WTC11 (cell line): ENCODE measurements around the gene LAGE3. TPM values are rescaled to one million over a fixed set of nuclear protein-coding genes. Genes with fewer than 3 reads are reported as not detected.

ENCODE experiments used
- ATAC-seq: fragments of 200-7000 bp; cut with Tn5 transposase; 2 replicates; pipeline ENCODE4 v1.10.0; 2021; ENCODE audit warnings: mild to moderate bottlenecking, moderate library complexity
- CTCF ChIA-PET: fragments of 300-600 bp; sonication (Branson Sonifier 250); formaldehyde crosslinking; loops from one replicate; lab custom pipeline; 2021; ENCODE audit warnings: antibody characterized with exemption; lab: Charles Lee
- POLR2A ChIA-PET: fragments of 350-600 bp; sonication (Branson Sonifier 250); formaldehyde crosslinking; loops from one replicate; lab custom pipeline; 2021; ENCODE audit warnings: antibody characterized with exemption; lab: Charles Lee
- DNase-seq: peaks from one replicate; pipeline ENCODE4 v3.0.0; 2021; ENCODE audit warnings: low spot score
- H3K27ac Mint-ChIP-seq: 2 replicates; pipeline ENCODE4 v1.8.0; 2021; ENCODE audit warnings: mixed read lengths
- H3K27me3 Mint-ChIP-seq: 2 replicates; pipeline ENCODE4 v1.8.0; 2021; ENCODE audit warnings: low read depth, mild to moderate bottlenecking, moderate library complexity, mixed read lengths
- H3K36me3 Mint-ChIP-seq: 2 replicates; pipeline ENCODE4 v1.8.0; 2021; ENCODE audit warnings: mixed read lengths
- H3K4me1 Mint-ChIP-seq: 2 replicates; pipeline ENCODE4 v1.8.0; 2022; ENCODE audit warnings: mixed read lengths
- H3K4me3 Mint-ChIP-seq: 2 replicates; pipeline ENCODE4 v1.8.0; 2021; ENCODE audit warnings: mild to moderate bottlenecking, moderate library complexity, mixed read lengths
- H3K9me3 Mint-ChIP-seq: 2 replicates; pipeline ENCODE4 v1.8.0; 2021; ENCODE audit warnings: mixed read lengths
- ATF1 ChIP-seq: sonication (generic); formaldehyde crosslinking; IDR thresholded peaks from 2 replicates; pipeline ENCODE4 v1.8.1; 2023; ENCODE audit warnings: mild to moderate bottlenecking, moderate library complexity, missing genetic modification reagents
- CREM ChIP-seq: sonication (generic); formaldehyde crosslinking; IDR thresholded peaks from 2 replicates; pipeline ENCODE4 v1.8.1; 2022; ENCODE audit warnings: mild to moderate bottlenecking, missing genetic modification reagents, moderate library complexity
- EMX1 ChIP-seq: fragments of 250-450 bp; sonication (Bioruptor Pico); IDR thresholded peaks from 2 replicates; pipeline ENCODE4 v1.8.0; 2021; ENCODE audit warnings: mild to moderate bottlenecking
- FOXK1 ChIP-seq: sonication (generic); formaldehyde crosslinking; IDR thresholded peaks from 2 replicates; pipeline ENCODE4 v1.8.0; 2022; ENCODE audit warnings: mild to moderate bottlenecking, moderate library complexity, missing genetic modification reagents
- HMGA2 ChIP-seq: fragments of 250-450 bp; sonication (Bioruptor Pico); IDR thresholded peaks from 2 replicates; pipeline ENCODE4 v1.4.0; 2021; ENCODE audit warnings: mild to moderate bottlenecking, moderate library complexity
- JAZF1 ChIP-seq: fragments of 250-450 bp; sonication (Bioruptor Pico); IDR thresholded peaks from 2 replicates; pipeline ENCODE4 v1.9.0; 2021; ENCODE audit warnings: moderate library complexity, mild to moderate bottlenecking, inconsistent platforms
- MYBL2 ChIP-seq: sonication (generic); formaldehyde crosslinking; IDR thresholded peaks from 2 replicates; pipeline ENCODE4 v1.8.1; 2023; ENCODE audit warnings: mild to moderate bottlenecking, moderate library complexity, missing genetic modification reagents
- NFE2L1 ChIP-seq: sonication (generic); formaldehyde crosslinking; IDR thresholded peaks from 2 replicates; pipeline ENCODE4 v1.8.1; 2023; ENCODE audit warnings: missing genetic modification reagents
- PRRX2 ChIP-seq: fragments of 250-450 bp; sonication (Bioruptor Pico); IDR thresholded peaks from 2 replicates; pipeline ENCODE4 v1.8.0; 2021; ENCODE audit warnings: mild to moderate bottlenecking
- SMAD3 ChIP-seq: sonication (generic); formaldehyde crosslinking; IDR thresholded peaks from 2 replicates; pipeline ENCODE4 v1.8.0; 2022; ENCODE audit warnings: missing genetic modification reagents, mild to moderate bottlenecking, borderline replicate concordance
- SP1 ChIP-seq: sonication (generic); formaldehyde crosslinking; conservative IDR thresholded peaks from 2 replicates; pipeline ENCODE4 v1.8.1; 2022; ENCODE audit warnings: missing genetic modification reagents
- TEAD1 ChIP-seq: sonication (generic); formaldehyde crosslinking; IDR thresholded peaks from 2 replicates; pipeline ENCODE4 v1.8.0; 2022; ENCODE audit warnings: mild to moderate bottlenecking, missing genetic modification reagents
- USF1 ChIP-seq: sonication (generic); formaldehyde crosslinking; IDR thresholded peaks from 2 replicates; pipeline ENCODE4 v1.8.0; 2022; ENCODE audit warnings: mild to moderate bottlenecking, missing genetic modification reagents
- ZBTB21 ChIP-seq: sonication (generic); formaldehyde crosslinking; IDR thresholded peaks from 2 replicates; pipeline ENCODE4 v1.8.1; 2023; ENCODE audit warnings: mild to moderate bottlenecking, missing genetic modification reagents, borderline replicate concordance
- ZNF138 ChIP-seq: sonication (generic); formaldehyde crosslinking; conservative IDR thresholded peaks from 2 replicates; pipeline ENCODE4 v1.8.1; 2022; ENCODE audit warnings: mild to moderate bottlenecking, moderate library complexity, missing genetic modification reagents
- ZNF232 ChIP-seq: sonication (generic); formaldehyde crosslinking; IDR thresholded peaks from 2 replicates; pipeline ENCODE4 v1.8.0; 2022; ENCODE audit warnings: mild to moderate bottlenecking, missing genetic modification reagents
- ZNF281 ChIP-seq: sonication (generic); formaldehyde crosslinking; IDR thresholded peaks from 2 replicates; pipeline ENCODE4 v1.8.0; 2023; ENCODE audit warnings: mild to moderate bottlenecking, missing genetic modification reagents
- ZNF671 ChIP-seq: fragments of 250-450 bp; sonication (Bioruptor Pico); IDR thresholded peaks from 2 replicates; pipeline ENCODE4 v1.8.0; 2021; ENCODE audit warnings: mild to moderate bottlenecking
- total RNA-seq: library from RNA; stranded (reverse); gene quantifications from 3 replicates; pipeline ENCODE4 v1.2.3, GENCODE V29; 2021
- TF ChIP-seq, protein P1 (sequence below): sonication (generic); formaldehyde crosslinking; IDR thresholded peaks from 2 replicates; pipeline ENCODE4 v1.8.1; 2022; ENCODE audit warnings: mild to moderate bottlenecking, moderate library complexity, missing genetic modification reagents
- TF ChIP-seq, protein P2 (sequence below): fragments of 200-600 bp; IDR thresholded peaks from 2 replicates; pipeline ENCODE4 v1.8.0; 2022; ENCODE audit warnings: antibody characterized with exemption

Gene LAGE3
- total RNA-seq, 1 experiment from 2014 or later, result 46.1 TPM

DNA sequence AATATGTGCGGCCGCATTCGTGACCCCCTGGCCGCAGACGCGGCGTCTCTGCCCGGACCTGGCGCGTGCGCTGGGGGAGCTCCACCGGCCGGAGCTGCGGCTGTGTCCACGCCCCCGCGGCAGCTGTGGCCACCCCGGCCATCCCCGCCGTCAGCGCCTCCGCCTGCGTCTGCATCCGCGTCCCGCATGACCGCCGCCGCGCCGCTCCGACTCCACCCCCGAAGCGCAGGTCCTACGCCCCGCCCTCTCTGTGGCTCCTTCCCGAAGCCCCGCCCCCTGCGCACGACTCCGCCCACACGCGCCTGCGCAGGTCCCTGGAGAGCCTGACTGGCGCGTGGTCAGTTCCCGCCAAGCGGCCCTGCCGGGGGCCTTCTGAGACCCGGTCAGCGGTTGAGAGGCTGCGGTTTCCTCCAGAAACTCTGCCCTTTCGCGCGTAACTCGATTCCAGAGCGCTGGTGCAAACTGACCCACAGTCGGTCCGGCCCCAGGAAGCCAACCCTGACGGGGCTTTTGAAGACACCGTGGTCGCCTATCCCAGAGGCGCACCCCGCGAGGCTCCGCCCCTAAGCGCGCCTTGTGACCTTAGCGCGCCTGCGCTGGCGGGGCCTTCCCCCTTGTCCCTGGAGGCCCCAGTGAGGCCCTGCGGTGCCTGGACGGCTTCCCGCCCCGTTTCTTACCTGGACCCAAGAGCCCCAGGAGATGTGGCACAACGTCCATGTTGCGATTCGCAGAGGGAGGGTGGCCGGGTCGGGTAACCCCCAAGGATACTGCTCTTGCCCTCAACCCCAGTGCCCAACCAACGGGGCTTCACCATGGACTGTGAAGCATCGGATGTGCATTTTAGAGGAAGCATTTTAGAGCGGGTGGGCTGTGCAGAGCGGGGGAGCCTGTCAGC is at the start of gene LAGE3 (continued):
- TF ChIP-seq SMAD3 (CRISPR knock-in tag) (no peak), FOXK1 (CRISPR knock-in tag) (peak; percentile 77), NFE2L1 (peak; percentile 85; the same call in 1 of the 2 replicates), ZNF671 (CRISPR knock-in tag) (no peak), ZBTB21 (no peak; the same call in none of the 2 replicates), ZNF232 (peak; percentile 78; the same call in 1 of the 2 replicates), TEAD1 (CRISPR knock-in tag) (peak; percentile 34; the same call in 1 of the 2 replicates), USF1 (CRISPR knock-in tag) (peak; percentile 75), CREM (CRISPR knock-in tag) (peak; percentile 50; the same call in 1 of the 2 replicates), SP1 (peak; percentile 94)
- TF ChIP-seq, protein P1, sequence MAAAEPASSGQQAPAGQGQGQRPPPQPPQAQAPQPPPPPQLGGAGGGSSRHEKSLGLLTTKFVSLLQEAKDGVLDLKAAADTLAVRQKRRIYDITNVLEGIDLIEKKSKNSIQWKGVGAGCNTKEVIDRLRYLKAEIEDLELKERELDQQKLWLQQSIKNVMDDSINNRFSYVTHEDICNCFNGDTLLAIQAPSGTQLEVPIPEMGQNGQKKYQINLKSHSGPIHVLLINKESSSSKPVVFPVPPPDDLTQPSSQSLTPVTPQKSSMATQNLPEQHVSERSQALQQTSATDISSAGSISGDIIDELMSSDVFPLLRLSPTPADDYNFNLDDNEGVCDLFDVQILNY (CRISPR knock-in tag), result peak; percentile 96
- TF ChIP-seq, all 79 proteins: peak for 20

DNA sequence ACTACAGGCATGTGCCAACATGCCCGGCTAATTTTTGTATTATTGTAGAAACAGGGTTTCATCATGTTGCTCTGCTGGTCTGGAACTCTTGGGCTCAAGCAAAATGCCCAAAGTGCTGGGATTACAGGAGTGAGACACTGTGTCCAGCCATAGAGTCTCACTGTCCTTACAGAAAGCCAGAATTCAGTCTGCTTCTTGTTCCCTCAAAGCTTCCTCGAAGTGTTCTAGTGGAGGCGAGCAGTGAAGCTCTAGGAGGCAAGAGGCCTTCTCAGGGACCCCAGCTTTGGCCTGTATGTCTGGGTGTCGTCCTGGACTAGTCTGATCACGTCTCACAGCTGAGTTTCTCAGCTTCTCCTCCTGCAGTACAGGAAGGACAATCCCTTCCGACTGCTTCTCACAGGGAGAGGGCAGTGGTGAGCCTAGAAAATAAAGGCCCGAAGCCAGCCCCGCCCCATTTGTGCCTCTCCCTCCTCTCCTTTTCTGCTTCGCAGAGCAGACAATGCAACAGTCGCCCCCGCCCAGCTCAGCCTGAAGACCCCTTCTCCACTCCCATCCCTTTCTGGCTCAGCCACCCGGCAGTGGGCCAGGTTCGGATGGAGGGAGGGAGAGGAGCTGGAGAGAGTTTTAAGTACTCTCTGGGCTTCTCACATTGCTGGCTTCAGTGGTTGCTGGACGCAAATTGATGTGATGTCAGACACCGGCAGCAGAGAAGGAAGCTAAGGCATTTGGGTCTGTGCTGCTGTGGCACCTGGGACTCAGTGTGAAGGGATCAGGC is 48.0 kb upstream of the LAGE3 start:
- POLR2A ChIA-PET, result interaction anchor here (0.6 to 1.6 kb wide), 4 partner anchors 10 to 709 kb away, joined by 4 to 13 read pairs (median 6); partner anchors contain the start of gene SLC10A3
- Mint-ChIP-seq H3K36me3 (0 out of 2 replicates have a peak, but pooled peaks cover 4% of the 10 kb centered on the region), H3K27ac (no peak overlapping the region), H3K27me3 (peaks cover 43% of the 10 kb centered on the region), H3K4me3 (peak overlapping the region; percentile 54), H3K9me3 (no peaks in the 10 kb centered on the region), H3K4me1 (peaks cover 10% of the 10 kb centered on the region; the same call in 1 of the 2 replicates)
- TF ChIP-seq, protein P2, sequence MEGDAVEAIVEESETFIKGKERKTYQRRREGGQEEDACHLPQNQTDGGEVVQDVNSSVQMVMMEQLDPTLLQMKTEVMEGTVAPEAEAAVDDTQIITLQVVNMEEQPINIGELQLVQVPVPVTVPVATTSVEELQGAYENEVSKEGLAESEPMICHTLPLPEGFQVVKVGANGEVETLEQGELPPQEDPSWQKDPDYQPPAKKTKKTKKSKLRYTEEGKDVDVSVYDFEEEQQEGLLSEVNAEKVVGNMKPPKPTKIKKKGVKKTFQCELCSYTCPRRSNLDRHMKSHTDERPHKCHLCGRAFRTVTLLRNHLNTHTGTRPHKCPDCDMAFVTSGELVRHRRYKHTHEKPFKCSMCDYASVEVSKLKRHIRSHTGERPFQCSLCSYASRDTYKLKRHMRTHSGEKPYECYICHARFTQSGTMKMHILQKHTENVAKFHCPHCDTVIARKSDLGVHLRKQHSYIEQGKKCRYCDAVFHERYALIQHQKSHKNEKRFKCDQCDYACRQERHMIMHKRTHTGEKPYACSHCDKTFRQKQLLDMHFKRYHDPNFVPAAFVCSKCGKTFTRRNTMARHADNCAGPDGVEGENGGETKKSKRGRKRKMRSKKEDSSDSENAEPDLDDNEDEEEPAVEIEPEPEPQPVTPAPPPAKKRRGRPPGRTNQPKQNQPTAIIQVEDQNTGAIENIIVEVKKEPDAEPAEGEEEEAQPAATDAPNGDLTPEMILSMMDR, result no peak
- TF ChIP-seq EMX1 (CRISPR knock-in tag) (no peak), CREM (CRISPR knock-in tag) (no peak), ZNF281 (CRISPR knock-in tag) (no peak), ZNF671 (CRISPR knock-in tag) (no peak), JAZF1 (no peak), ATF1 (CRISPR knock-in tag) (no peak), PRRX2 (CRISPR knock-in tag) (no peak), HMGA2 (CRISPR knock-in tag) (no peak), ZNF138 (CRISPR knock-in tag) (no peak), MYBL2 (CRISPR knock-in tag) (no peak), ZBTB21 (no peak), FOXK1 (CRISPR knock-in tag) (no peak)
- TF ChIP-seq, protein P1 (CRISPR knock-in tag), result no peak
- ATAC-seq (peak; percentile 95), DNase-seq (peak; percentile 73)
- CTCF ChIA-PET, result interaction anchor here (0.6 to 1.8 kb wide), 19 partner anchors 8 to 221 kb away, joined by 3 to 20 read pairs (median 3); partner anchors contain the start of genes FAM3A, FLNA, PLXNA3 and RPL10
